Activated CD4-positive, alpha-beta T cell treated with anti-CD3 and anti-CD28 coated beads, Interleukin-2, amount 50 U/mL, for 1 hour (primary cell): ENCODE results near the gene PRRG2.

Experiments used
- DNase-seq: peaks from one replicate; pipeline ENCODE4 v3.0.0-alpha.2; 2020

Gene PRRG2

DNA sequence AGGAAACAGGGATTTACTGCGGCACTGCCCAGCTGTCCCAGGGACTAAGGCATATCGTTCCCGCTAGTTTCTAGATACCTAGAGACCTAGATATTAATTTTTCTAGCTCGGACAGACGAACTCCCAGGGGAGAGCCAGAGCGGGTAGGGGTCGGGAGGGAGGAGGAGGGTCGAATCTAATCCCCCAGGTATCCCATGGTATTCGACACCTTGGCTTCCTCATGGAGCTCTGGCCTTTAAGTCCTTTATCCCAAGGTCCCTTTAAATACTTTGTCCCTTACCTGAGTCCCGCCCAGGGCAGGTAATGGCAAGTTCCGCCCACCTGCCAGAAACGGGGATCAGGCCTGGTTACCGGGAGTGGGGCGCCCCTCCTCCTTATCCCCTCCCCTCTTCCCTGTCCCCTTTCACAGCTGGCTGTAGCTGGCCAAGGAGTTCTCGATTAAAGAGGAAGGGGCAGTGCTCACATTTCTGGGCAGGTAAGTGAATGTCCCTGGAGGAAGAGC is at the start of gene PRRG2:
Gene PRRG2 (plus strand): TSS at position 310 of the 502 bp plus-strand sequence. CDS start 1,904 bp downstream, outside the sequence.
- no peak for DNase-seq

DNA sequence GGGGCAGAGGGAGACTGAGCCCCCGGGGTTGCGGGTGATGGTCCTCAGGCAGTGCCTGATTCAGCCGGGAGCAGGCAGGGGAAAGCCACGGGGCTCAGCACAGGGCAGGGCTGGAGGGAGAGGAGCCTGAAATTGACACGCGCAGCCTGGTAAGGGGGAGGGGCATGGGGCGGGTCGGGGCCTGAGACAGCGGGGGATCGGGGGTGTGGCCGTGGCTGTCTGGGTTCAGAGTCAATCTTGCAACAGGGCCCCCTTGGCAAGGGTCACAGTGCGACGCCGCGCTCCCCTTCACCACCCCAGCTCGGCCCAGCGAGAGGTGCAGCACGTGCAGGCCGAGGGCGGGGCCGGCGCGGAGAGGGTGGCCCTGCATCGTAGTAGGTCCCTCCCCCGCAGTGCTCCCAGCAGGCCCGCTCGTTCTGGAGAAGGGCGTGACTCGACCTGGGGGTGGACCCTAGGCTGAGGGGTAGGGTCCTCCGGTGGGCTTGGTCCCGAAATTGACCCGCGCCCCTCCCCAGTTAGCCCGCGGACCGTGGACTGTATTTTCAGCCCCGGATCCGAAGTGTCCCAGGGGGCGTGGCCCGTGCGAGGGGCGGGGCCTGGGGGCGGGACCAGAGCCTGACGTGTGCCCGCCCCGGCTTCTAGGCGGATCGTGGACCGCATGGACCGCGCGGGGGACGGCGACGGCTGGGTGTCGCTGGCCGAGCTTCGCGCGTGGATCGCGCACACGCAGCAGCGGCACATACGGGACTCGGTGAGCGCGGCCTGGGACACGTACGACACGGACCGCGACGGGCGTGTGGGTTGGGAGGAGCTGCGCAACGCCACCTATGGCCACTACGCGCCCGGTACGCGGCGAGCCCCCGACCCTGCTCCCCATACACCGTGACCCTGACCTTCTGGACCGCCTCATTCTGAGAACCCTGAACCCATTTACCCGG is 47.3 kb upstream of the PRRG2 start:
- DNase-seq = peak; percentile 81

DNA sequence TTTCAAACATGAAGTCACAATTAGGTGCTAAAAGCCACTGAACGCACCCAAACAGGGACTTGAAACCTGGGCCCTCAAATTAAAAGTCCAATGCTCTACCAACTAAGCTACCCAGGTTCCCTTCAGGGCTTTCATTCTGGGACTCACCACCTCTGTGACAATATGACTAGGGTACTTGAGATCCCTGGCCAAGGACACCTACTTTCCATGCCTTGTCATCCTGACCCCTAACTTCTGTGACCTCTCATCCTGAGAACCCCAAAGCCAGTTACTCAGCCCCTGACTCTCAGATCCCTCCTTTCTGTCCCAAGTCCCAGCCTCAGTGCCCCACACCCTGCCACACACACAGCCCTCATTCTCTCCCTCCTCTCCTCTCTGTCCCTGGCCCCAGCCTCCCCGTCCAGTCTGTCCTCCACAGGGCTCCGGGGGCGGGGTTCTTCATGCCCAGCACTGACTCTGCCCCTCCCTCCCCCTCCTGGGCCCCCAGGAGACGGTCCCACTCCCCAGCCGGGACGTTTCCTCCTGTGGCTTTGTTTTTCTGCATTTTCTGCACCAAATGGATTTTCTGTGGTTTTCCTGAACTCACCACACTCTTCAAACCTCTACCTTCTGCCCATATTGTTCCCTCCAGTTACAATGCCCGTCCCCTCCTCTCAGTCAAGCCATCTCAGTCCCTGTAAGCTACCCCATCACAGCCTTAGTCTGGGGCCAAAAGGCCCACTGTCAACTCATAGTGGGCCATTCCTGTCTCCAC is 46.3 kb upstream of the PRRG2 start:
- no peak for DNase-seq

DNA sequence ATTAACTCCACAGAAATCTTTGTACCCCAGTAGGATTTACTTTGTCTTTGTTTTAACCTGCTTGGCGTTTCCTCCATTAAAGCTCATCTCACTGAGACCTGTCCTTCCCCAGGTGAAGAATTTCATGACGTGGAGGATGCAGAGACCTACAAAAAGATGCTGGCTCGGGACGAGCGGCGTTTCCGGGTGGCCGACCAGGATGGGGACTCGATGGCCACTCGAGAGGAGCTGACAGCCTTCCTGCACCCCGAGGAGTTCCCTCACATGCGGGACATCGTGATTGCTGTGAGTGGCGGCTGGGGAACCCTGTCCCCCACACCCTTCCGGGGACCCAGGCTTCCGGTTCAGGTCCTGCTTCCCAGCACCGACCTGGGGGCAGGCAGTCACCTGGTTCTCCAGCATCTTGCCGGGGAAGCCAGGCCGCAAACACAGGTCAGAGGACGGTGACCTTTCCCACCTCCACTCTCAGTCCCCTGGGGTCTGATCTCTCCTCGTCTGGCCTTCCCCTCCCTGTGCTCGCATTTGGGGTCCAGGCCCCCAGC is 44.1 kb upstream of the PRRG2 start:
- DNase-seq = no peak

DNA sequence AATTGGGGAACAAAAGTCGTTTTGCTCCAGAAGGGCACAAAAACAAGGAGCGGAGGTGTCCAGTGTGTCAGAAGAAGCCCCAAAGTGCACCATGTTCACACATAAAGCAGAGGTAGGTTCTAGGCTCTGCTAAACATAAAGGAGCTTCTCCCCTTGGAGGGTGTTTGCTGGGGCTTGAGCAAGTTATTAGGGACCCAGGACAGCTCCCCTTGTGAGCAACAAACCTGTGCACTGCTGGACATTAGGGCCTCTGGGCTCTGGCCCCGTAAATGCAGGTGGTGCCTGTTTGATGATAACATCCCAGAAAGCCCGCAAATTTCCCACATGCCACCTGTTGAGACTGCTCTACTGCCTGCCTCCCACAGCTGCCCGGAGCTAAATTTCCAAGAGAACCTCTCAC is 42.5 kb upstream of the PRRG2 start:
- no peak for DNase-seq

DNA sequence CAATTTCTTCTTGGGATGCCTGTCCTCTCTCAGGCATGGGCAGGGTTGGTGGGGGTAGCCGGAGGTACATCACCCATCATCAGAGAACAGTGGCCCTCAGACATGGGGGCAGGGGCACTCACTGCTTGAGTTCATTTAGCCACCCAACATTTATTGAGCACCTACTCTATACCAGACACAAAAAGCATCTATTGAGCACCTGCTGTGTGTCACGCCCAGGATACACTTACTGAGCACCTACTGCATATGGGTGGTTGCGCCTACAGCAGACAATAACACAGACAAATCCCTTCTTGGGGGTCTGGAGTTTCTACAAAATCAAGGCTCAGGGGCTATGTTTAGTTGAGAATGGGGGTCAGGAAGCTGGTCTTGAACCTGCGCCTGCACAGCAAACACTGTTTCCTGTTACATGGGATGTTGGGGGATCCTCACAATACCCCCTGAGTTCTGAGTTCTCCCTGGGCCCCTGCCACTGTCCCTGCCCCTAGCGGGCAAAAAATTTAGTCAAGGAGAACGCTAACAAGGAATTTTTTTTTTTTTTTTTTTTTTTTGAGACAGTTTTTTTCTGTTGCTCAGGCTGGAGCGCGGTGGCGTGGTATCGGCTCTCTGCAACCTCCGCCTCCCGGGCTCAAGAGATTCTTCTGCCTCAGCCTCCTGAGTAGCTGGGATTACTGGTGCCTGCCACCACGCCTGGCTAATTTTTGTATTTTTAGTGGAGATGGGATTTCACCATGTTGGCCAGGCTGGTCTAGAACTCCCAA is 41.7 kb upstream of the PRRG2 start:
- DNase-seq = no peak

DNA sequence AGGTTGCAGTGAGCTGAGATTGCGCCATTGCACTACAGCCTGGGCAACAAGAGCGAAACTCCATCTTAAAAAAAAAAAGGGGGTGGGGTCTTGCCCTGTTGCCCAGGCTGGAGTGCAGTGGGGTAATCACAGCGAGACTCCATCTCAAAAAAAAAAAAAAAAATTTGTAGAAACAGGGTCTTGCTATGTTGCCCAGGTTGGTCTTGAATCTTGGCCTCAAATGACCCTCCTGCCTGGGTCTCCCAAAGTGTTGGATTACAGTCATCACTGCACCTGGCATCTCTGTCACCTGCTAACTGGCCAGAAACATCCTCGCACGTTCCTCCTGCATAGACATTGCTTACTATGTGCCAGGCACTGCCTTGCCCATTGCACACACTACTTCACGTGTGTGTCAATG is 39.2 kb upstream of the PRRG2 start:
- DNase-seq = no peak

DNA sequence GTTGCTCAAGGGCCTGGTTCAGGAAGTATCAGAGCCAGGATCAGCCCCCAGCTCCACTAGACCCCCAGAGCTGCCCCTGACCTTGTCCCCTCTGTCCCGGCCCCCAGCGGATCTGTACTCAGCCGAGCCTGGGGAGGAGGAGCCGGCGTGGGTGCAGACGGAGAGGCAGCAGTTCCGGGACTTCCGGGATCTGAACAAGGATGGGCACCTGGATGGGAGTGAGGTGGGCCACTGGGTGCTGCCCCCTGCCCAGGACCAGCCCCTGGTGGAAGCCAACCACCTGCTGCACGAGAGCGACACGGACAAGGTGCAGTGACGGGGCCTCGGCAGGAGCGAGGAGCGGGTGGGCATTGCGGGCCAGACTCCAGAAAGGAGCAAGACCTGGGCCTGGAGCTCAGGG is 38.7 kb upstream of the PRRG2 start:
- DNase-seq = no peak

DNA sequence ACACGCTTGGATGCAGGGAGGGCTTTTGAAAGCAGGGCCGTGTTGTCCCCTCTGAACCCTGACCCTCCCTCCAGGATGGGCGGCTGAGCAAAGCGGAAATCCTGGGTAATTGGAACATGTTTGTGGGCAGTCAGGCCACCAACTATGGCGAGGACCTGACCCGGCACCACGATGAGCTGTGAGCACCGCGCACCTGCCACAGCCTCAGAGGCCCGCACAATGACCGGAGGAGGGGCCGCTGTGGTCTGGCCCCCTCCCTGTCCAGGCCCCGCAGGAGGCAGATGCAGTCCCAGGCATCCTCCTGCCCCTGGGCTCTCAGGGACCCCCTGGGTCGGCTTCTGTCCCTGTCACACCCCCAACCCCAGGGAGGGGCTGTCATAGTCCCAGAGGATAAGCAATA is 38.1 kb upstream of the PRRG2 start:
- no peak for DNase-seq

DNA sequence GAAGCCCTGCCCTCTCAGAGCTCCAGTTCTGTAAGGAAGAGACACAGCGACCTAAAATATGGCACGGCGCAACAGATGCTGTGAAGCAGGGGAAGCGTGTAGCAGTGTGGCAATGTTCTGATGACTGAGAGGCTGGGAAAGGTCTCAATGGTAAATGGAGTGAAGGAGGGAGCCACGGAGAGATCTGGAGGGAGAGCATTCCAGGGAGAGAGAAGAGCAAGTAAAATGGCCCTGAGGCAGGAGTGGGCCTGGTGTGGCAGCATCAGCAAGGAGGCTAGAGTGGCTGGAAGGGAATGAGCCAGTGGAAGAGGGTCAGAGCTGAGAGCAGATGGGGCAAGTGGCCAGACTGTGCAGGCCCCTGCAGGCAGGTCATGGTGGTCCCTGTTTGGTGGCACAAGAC is 37.0 kb upstream of the PRRG2 start:
- DNase-seq = no peak

DNA sequence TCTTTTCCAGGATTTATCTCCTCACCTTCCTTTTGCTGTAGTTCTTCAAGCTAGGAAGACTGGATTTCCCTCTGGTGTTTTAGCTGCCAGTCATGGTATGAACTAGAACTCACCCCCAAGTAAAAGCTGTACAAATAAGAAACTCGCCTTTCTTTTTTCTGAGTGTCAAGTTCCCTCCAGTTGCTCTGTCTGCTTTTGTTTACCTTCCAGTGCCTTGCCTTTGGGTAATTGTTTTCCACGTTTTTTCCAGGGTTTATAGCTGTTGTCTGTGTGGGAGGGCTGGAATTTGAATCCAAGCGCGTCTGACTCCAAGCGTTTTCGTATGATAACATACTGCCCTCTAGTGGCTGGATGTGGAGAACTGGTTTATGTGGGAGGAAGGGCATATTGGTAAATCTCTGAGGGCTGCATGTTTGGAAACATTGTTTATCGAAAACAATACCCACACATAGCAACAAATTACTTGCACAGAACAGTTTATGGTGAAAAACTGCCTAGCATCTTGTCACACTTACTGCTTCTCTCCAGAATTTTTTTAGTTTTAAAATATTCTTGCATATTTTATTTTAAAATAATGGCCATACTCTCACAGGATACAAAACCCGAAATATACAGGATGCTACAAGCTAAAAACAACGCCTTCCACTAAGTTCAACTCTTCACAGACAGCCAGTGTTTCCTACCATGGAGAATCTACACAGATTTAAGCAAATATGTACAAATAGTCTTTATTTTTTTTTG is 34.1 kb upstream of the PRRG2 start:
- peak; percentile 49 for DNase-seq

DNA sequence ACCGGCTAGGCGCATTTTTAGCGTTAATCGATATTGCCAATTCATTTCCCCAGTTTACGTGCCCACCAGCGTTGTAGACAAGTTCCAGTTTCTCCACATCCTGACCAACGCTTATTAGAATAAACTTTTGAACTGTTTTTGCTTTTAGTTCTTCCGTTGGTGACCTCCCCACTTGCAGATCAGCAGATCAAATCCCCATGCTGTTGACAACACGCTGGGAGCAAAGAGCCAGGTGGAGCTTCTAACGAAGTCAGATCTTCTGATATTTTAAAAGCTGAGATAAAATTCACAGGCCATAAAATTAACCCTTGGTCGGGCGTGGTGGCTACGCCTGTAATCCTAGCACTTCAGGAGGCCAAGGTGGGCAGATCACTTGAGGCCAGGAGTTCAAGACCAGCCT is 32.1 kb upstream of the PRRG2 start:
- no peak for DNase-seq

DNA sequence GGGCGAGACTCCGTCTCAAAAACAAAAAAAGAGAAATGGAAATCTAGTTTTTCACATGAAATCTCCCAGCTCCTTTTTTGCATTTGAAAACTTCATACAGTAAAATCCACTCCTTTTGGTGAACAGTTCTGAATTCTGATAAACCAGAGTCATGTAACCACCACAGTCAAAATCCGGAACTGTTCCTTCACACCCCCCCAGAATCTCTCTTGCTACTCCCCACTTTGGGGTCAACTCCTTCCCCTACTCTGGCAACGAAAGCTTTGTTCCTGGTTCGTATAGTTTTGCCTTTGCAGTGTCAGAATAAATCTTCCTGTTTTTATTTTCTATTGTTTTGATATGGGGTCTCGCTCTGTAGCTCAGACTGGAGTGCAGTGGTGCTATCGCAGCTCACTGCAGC is 29.6 kb upstream of the PRRG2 start:
- DNase-seq = no peak

DNA sequence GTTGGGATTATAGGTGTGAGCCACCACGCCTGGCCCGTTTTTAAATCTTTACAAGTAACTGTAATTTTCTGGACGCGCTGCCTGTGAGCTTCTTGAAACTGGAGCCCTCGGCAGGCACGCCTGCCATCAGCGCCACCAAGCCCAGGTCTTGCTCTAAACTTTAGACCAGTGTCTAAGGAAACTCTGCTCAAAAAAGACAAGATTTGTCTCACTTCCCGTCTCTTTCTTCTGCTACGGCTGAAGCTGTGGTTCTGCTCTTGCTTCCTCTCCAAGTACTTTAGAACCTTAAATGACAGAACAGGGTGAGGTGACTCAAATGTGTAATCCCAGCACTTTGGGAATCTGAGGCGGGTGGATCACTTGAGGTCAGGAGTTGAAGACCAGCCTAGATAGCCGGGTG is 28.4 kb upstream of the PRRG2 start:
- DNase-seq = peak; percentile 46

DNA sequence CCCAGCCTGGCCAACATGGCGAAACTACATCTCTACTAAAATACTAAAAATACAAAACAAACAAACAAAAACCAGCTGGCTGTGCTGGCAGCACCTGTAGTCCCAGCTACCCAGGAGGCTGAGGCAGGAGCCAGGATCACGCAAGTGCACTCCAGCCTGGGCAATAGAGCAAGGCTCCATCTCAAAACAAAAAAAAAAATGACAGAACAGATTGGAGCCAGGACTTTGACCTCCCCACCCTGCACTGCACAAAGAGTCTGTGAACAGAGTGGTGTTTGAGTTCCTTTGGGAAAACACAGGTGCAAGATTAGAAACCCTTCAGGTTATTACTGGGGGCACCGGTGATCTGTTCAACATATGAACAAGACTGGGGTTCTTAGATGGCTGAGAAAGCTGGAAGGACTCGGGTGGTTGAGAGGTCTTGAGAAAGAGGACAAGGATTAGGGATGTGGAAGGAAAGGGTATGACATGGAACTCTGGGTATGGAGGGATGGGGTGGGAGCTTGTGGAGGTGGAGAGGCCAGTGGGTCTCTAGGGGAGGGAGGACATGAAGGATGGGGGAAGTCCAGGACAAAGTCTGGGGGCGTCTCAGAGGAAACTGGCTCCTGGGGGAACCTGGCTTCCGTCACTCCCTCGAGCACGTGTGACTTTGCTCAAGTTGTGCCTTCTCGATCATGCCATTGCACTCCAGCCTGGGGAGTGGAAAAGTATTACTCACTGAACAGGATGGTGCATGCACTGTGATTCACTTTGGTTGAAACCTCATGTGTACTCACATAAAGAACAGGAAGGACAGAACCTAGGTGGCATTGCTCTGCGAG is 27.5 kb upstream of the PRRG2 start:
- peak; percentile 53 for DNase-seq

DNA sequence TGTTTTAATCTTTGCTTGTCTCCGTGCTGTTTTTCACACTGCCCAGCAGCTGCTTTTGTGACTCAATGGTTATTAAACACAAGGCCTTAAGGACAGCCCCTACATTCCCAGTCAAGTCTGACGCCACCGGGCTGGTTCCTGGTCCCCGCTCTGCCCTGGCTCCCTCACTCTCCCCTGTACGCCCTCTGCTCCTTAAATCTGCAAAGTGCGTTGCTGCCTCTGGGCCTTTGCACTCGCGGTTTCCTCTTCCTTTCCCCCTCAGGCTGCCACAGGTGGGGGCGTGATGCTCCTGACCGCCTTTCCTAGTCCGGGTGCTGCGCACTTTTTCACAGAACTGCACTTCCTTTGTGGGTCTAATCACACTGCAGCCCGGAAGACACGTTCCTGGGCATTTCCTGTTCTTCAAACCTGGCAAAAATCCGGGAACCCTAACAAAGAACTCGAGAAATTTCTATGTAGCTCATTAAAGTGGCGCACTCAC is 26.4 kb upstream of the PRRG2 start:
- peak; percentile 20 for DNase-seq

DNA sequence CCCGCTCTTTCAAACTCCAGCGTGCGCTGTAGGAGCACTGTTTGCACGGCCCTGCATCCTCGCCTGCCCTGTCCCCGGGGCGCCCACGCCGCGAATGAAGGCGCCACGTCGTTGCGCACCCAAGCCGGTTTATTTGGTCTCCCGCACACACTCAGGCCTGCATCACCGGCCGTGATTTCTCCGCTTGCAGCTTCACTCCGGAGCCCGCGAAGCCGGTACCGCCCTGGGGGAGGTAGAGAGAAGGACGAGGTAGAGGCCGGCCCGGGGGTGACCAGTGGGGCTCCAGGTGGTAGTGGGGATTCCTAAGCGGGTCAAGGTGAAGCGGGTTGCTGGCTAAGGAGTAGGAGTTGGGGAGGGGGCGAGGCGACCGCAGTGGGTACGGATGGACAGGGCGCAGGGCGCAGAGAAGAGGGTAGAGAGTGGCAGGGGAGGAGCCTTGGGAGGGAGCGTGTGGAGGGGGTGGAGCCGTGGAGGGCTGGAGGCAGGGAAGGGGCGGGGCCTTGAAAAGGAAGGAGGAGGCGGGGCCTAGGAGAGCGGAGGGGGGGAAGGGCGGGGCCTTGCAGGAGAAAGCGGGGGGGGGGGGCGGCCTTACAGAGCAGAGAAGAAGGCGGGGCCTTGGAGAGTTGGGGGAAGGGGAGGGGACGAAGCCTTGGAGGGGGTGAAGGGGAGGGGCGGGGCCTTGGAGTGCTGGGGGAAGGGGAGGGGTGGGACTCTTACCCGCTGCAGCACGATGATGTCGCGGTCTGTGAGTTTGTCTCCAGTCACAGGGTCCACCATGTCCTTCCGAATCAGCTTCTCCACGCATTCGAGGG is 25.3 kb upstream of the PRRG2 start:
- peak; percentile 87 for DNase-seq

DNA sequence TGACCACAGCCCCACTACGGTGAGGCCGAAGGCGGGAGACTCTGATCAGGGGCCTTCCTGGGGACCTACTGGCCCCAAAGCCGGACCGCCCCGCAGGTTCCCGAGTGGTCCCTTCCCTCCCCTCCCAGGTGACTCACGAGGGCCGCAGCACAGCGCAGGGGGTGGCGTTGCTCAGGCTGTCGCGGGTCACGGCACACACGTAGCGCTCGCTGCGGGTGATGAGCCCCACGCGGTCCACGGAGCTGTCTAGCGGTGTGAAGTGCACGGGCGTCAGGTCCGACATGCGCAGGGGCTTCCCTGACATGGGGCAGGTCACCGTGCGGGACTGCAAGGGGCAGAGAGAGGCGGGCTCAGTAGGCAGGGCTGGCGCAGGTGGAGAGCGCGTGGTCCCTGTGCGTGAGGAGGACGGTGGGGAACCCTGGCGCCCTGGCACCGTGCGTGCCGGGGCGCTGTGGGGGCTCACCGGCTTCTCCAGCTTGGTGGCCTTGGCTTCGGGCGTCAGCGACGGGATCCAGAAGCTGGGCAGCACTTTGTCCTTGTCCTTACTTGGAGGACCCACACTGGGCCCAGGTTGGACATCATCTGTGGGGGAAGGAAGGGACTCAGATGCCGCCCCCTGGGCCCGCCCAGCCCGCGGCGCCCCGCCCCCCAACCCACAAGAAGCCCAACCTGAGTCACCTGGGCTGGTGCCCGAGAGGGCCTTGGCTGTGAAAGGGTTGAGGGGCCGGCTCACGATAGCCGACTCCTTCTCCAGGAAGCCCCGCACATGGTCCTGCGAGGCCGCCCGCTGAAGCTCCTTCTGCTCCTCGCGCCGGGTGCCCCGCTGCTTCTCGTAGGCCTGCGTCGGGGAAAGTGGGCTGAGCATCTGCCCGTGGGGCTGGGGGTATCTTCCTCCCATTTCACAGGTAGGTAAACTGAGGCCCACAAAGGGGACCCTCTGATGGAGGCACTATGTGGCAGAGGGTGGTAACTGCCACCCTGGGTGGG is 24.4 kb upstream of the PRRG2 start:
- DNase-seq = no peak
